SK-N-SH treated with all-trans-retinoic acid at 6 μM for 48 hours (cell line): ENCODE measurements around the gene PAX3.
A peak's percentile ranks its signal among the peaks of the same experiment; 100 is the strongest.

ENCODE experiments used
- ATAC-seq: fragments of 200-7000 bp; cut with Tn5 transposase; 3 replicates; pipeline ENCODE4 v1.9.1; 2020; ENCODE audit warnings: mild to moderate bottlenecking, moderate library complexity
- ARNTL ChIP-seq: fragments of 450-650 bp; formaldehyde crosslinking; IDR thresholded peaks from 2 replicates; pipeline ENCODE4 v1.5.0; 2020; ENCODE audit warnings: low read depth, mild to moderate bottlenecking, moderate library complexity, borderline replicate concordance
- CREB5 ChIP-seq: fragments of 250-450 bp; sonication (Bioruptor Pico); IDR thresholded peaks from 2 replicates; pipeline ENCODE4 v1.5.1; 2020; ENCODE audit warnings: low read depth, mild to moderate bottlenecking, moderate library complexity
- CSRNP3 ChIP-seq: fragments of 250-450 bp; sonication (Bioruptor Pico); IDR thresholded peaks from 2 replicates; pipeline ENCODE4 v1.5.1; 2021; ENCODE audit warnings: mild to moderate bottlenecking, moderate library complexity
- ESRRG ChIP-seq: fragments of 250-450 bp; sonication (Bioruptor Pico); IDR thresholded peaks from 2 replicates; pipeline ENCODE4 v1.6.1; 2021; ENCODE audit warnings: mild to moderate bottlenecking
- GLIS3 ChIP-seq: fragments of 250-450 bp; sonication (Bioruptor Pico); IDR thresholded peaks from 2 replicates; pipeline ENCODE4 v1.5.0; 2020; ENCODE audit warnings: mild to moderate bottlenecking, moderate library complexity
- ISL1 ChIP-seq: fragments of 250-450 bp; sonication (Bioruptor Pico); IDR thresholded peaks from 2 replicates; pipeline ENCODE4 v2.1.2; 2022; ENCODE audit warnings: mild to moderate bottlenecking, moderate library complexity
- OSR1 ChIP-seq: fragments of 250-450 bp; sonication (Bioruptor Pico); IDR thresholded peaks from 2 replicates; pipeline ENCODE4 v1.8.0; 2022; ENCODE audit warnings: moderate library complexity, mild to moderate bottlenecking, inconsistent platforms
- PATZ1 ChIP-seq: fragments of 250-450 bp; sonication (Bioruptor Pico); IDR thresholded peaks from 2 replicates; pipeline ENCODE4 v1.8.0; 2020; ENCODE audit warnings: mild to moderate bottlenecking, moderate library complexity, borderline replicate concordance
- POU6F1 ChIP-seq: fragments of 250-450 bp; sonication (Bioruptor Pico); IDR thresholded peaks from 2 replicates; pipeline ENCODE4 v1.8.0; 2021; ENCODE audit warnings: low read depth, mild to moderate bottlenecking, moderate library complexity, borderline replicate concordance
- RARB ChIP-seq: fragments of 250-450 bp; sonication (Bioruptor Pico); IDR thresholded peaks from 2 replicates; pipeline ENCODE4 v1.8.0; 2021; ENCODE audit warnings: mild to moderate bottlenecking, moderate library complexity
- TCF4 ChIP-seq: fragments of 250-450 bp; sonication (Bioruptor Pico); IDR thresholded peaks from 2 replicates; pipeline ENCODE4 v1.8.0; 2021; ENCODE audit warnings: mild to moderate bottlenecking, moderate library complexity, borderline replicate concordance
- TOX ChIP-seq: fragments of 250-450 bp; sonication (Bioruptor Pico); IDR thresholded peaks from 2 replicates; pipeline ENCODE4 v1.8.0; 2021; ENCODE audit warnings: mild to moderate bottlenecking, moderate library complexity, borderline replicate concordance
- TSHZ2 ChIP-seq: fragments of 250-450 bp; sonication (Bioruptor Pico); IDR thresholded peaks from 2 replicates; pipeline ENCODE4 v1.5.0; 2020; ENCODE audit warnings: mild to moderate bottlenecking, moderate library complexity
- ZC3H10 ChIP-seq: fragments of 250-450 bp; sonication (Bioruptor Pico); IDR thresholded peaks from 2 replicates; pipeline ENCODE4 v1.5.1; 2021; ENCODE audit warnings: mild to moderate bottlenecking, moderate library complexity
- ZFP3 ChIP-seq: fragments of 250-450 bp; sonication (Bioruptor Pico); IDR thresholded peaks from 2 replicates; pipeline ENCODE4 v1.5.0; 2020; ENCODE audit warnings: mild to moderate bottlenecking, moderate library complexity
- ZFP30 ChIP-seq: fragments of 450-650 bp; formaldehyde crosslinking; IDR thresholded peaks from 2 replicates; pipeline ENCODE4 v1.5.0; 2022; ENCODE audit warnings: mild to moderate bottlenecking, moderate library complexity
- ZNF565 ChIP-seq: fragments of 450-650 bp; formaldehyde crosslinking; conservative IDR thresholded peaks from 2 replicates; pipeline ENCODE4 v1.5.0; 2020; ENCODE audit warnings: low read depth, mild to moderate bottlenecking, moderate library complexity
- ZNF70 ChIP-seq: fragments of 450-650 bp; formaldehyde crosslinking; IDR thresholded peaks from 2 replicates; pipeline ENCODE4 v1.5.0; 2020; ENCODE audit warnings: mild to moderate bottlenecking, moderate library complexity
- ZNF8 ChIP-seq: fragments of 450-650 bp; formaldehyde crosslinking; IDR thresholded peaks from 2 replicates; pipeline ENCODE4 v1.5.0; 2020; ENCODE audit warnings: mild to moderate bottlenecking, moderate library complexity

PAX3 gene

GRCh38 chr2:222305516-222306392 is 7.0 kb upstream of the PAX3 start:
- ATAC-seq, result peak; percentile 26
- TF ChIP-seq TOX (CRISPR knock-in tag) (no peak), CSRNP3 (CRISPR knock-in tag) (no peak), RARB (no peak), OSR1 (CRISPR knock-in tag) (no peak), ARNTL (no peak), ZNF565 (CRISPR knock-in tag) (no peak), ZFP3 (CRISPR knock-in tag) (no peak), PATZ1 (CRISPR knock-in tag) (no peak), TSHZ2 (CRISPR knock-in tag) (no peak), GLIS3 (CRISPR knock-in tag) (no peak)

- TF ChIP-seq ESRRG (CRISPR knock-in tag) (no peak), CREB5 (no peak), ZNF70 (CRISPR knock-in tag) (no peak)
- ATAC-seq, result peak; percentile 25; the same call in 2 of the 3 replicates
These were observed 6.1 kb upstream of the PAX3 start for GRCh38 chr2:222304737-222305515.

- ATAC-seq, result no peak
- no peak for TF ChIP-seq ZFP30 (CRISPR knock-in tag)
- TF ChIP-seq ZNF8 (CRISPR knock-in tag), result no peak
- no peak for TF ChIP-seq TCF4
- no peak for TF ChIP-seq ZC3H10
- TF ChIP-seq OSR1 (CRISPR knock-in tag), result no peak
- no peak for TF ChIP-seq CSRNP3 (CRISPR knock-in tag)
- TF ChIP-seq ZNF565 (CRISPR knock-in tag), result no peak
- no peak for TF ChIP-seq ISL1
- no peak for TF ChIP-seq POU6F1
- no peak for TF ChIP-seq ARNTL
- TF ChIP-seq RARB, result no peak
- TF ChIP-seq TOX (CRISPR knock-in tag), result no peak
- TF ChIP-seq ZFP3 (CRISPR knock-in tag), result no peak
- TF ChIP-seq ESRRG (CRISPR knock-in tag), result no peak
- no peak for TF ChIP-seq GLIS3 (CRISPR knock-in tag)
- TF ChIP-seq CREB5, result no peak
- TF ChIP-seq, all 23 proteins: peak for 0
These were observed 5.3 kb upstream of the PAX3 start for GRCh38 chr2:222303828-222304736.
